ENCODE measurements around the gene PSPC1. TPM values are rescaled to one million over a fixed set of nuclear protein-coding genes. Genes with fewer than 3 reads are reported as not detected.
"Not testable (repeated sequence)": the region's sequence is repeated elsewhere in the genome, so short reads cannot be mapped to it uniquely, and the experiment has no call there.

PSPC1 gene
- total RNA-seq, 2 donors from 2014 or later: 36.5 to 46.3 TPM

- no peak for TF ChIP-seq CTCF (IDR thresholded peaks at IDR 0.05)
- Histone ChIP-seq H3K9me3 (no peaks in the 10 kb centered on the region), H3K9ac (ENCODE audit: low read depth in 2 of 2, low read length in 2 of 2) (no peak overlapping the region), H3K36me3 (no peaks in the 10 kb centered on the region), H3K4me3 (no peak overlapping the region), H3K27me3 (no peaks in the 10 kb centered on the region), H3K27ac (no peak overlapping the region), H3K4me1 (no peaks in the 10 kb centered on the region)
- DNase-seq: no peak
- intact Hi-C loops (cut with DNase I): no loop called here
These were observed 69.4 kb downstream of the PSPC1 start for GRCh38 chr13:19713186-19713965.

GRCh38 chr13:19709782-19710181 is 73.0 kb downstream of the PSPC1 start:
- not testable (repeated sequence) for H3K4me3 ChIP-seq; H3K36me3 ChIP-seq; H3K9ac ChIP-seq (ENCODE audit: low read depth in 2 of 2, low read length in 2 of 2); H3K4me1 ChIP-seq; H3K27me3 ChIP-seq; H3K27ac ChIP-seq; DNase-seq; H3K9me3 ChIP-seq
- intact Hi-C loops (cut with DNase I): loop anchor here (10.0 kb wide), 1 partner anchor 505 kb away; no protein-coding TSS in a partner anchor

- H3K9ac ChIP-seq (ENCODE audit: low read depth in 2 of 2, low read length in 2 of 2): not testable (repeated sequence)
These were observed 73.7 kb downstream of the PSPC1 start for GRCh38 chr13:19709039-19709438.

GRCh38 chr13:19704256-19704655 is 78.5 kb downstream of the PSPC1 start:
- not testable (repeated sequence) for DNase-seq; H3K27ac ChIP-seq; H3K4me3 ChIP-seq; H3K36me3 ChIP-seq; H3K9me3 ChIP-seq; H3K9ac ChIP-seq (ENCODE audit: low read depth in 2 of 2, low read length in 2 of 2); H3K4me1 ChIP-seq; H3K27me3 ChIP-seq
- intact Hi-C loops (cut with DNase I): loop anchor here (10.0 kb wide), 1 partner anchor 499 kb away; no protein-coding TSS in a partner anchor

More at GRCh38 chr13:19709039-19709438, 73.7 kb downstream of the PSPC1 start:
- H3K27me3 ChIP-seq, H3K36me3 ChIP-seq, H3K4me3 ChIP-seq, H3K27ac ChIP-seq, DNase-seq, H3K4me1 ChIP-seq, H3K9me3 ChIP-seq: not testable (repeated sequence)
- intact Hi-C loops (cut with DNase I): loop anchor here (10.0 kb wide), 1 partner anchor 504 kb away; no protein-coding TSS in a partner anchor

- H3K4me3 ChIP-seq; DNase-seq; H3K27me3 ChIP-seq; H3K9ac ChIP-seq (ENCODE audit: low read depth in 2 of 2, low read length in 2 of 2); H3K4me1 ChIP-seq; H3K27ac ChIP-seq; H3K9me3 ChIP-seq; H3K36me3 ChIP-seq: not testable (repeated sequence)
- intact Hi-C loops (cut with DNase I): loop anchor here (10.0 kb wide), 1 partner anchor 497 kb away; no protein-coding TSS in a partner anchor
These were observed 81.1 kb downstream of the PSPC1 start for GRCh38 chr13:19701619-19702018.

- not testable (repeated sequence) for H3K4me3 ChIP-seq; H3K9ac ChIP-seq (ENCODE audit: low read depth in 2 of 2, low read length in 2 of 2); DNase-seq; H3K4me1 ChIP-seq; H3K36me3 ChIP-seq; H3K27me3 ChIP-seq; H3K27ac ChIP-seq; H3K9me3 ChIP-seq
- intact Hi-C loops (cut with DNase I): loop anchor here (10.0 kb wide), 1 partner anchor 496 kb away; no protein-coding TSS in a partner anchor
These were observed 81.8 kb downstream of the PSPC1 start for GRCh38 chr13:19700963-19701362.

GRCh38 chr13:19695829-19696228 is 86.9 kb downstream of the PSPC1 start:
- Histone ChIP-seq H3K36me3 (no peaks in the 10 kb centered on the region), H3K4me1 (no peaks in the 10 kb centered on the region), H3K27ac (no peak overlapping the region), H3K9me3 (no peaks in the 10 kb centered on the region), H3K27me3 (no peaks in the 10 kb centered on the region), H3K4me3 (no peak overlapping the region), H3K9ac (ENCODE audit: low read depth in 2 of 2, low read length in 2 of 2) (no peak overlapping the region)
- no peak for DNase-seq
- TF ChIP-seq CTCF (IDR thresholded peaks at IDR 0.05): no peak
- intact Hi-C loops (cut with DNase I): no loop called here

GRCh38 chr13:19695428-19695827 is 87.3 kb downstream of the PSPC1 start:
- no peak overlapping the region for H3K9ac ChIP-seq (ENCODE audit: low read depth in 2 of 2, low read length in 2 of 2)
- no peaks in the 10 kb centered on the region for H3K9me3 ChIP-seq
- H3K36me3 ChIP-seq: no peaks in the 10 kb centered on the region
- no peaks in the 10 kb centered on the region for H3K27me3 ChIP-seq
- no peak overlapping the region for H3K4me3 ChIP-seq
- no peak for TF ChIP-seq CTCF (IDR thresholded peaks at IDR 0.05)
- intact Hi-C loops (cut with DNase I): no loop called here
- H3K4me1 ChIP-seq: no peaks in the 10 kb centered on the region
- DNase-seq: no peak
- H3K27ac ChIP-seq: no peak overlapping the region

- H3K4me3 ChIP-seq; H3K27me3 ChIP-seq; H3K36me3 ChIP-seq; H3K9ac ChIP-seq (ENCODE audit: low read depth in 2 of 2, low read length in 2 of 2); H3K9me3 ChIP-seq; H3K27ac ChIP-seq; H3K4me1 ChIP-seq; DNase-seq; intact Hi-C loops (cut with DNase I): not testable (repeated sequence)
These were observed 91.3 kb downstream of the PSPC1 start for GRCh38 chr13:19691447-19691846.
